ENCODE data around the gene CYP46A1. TPM values are rescaled to one million over a fixed set of nuclear protein-coding genes. Genes with fewer than 3 reads are reported as not detected.

The CYP46A1 gene
- total RNA-seq, 1 experiment from 2014 or later, result not detected

- intact Hi-C loops (cut with micrococcal nuclease; ENCODE audit: unreplicated experiment), result no loop called here
- H3K27me3 ChIP-seq (ENCODE audit: insufficient read depth, low read depth), result no peaks in the 10 kb centered on the region
- TF ChIP-seq, protein P1, sequence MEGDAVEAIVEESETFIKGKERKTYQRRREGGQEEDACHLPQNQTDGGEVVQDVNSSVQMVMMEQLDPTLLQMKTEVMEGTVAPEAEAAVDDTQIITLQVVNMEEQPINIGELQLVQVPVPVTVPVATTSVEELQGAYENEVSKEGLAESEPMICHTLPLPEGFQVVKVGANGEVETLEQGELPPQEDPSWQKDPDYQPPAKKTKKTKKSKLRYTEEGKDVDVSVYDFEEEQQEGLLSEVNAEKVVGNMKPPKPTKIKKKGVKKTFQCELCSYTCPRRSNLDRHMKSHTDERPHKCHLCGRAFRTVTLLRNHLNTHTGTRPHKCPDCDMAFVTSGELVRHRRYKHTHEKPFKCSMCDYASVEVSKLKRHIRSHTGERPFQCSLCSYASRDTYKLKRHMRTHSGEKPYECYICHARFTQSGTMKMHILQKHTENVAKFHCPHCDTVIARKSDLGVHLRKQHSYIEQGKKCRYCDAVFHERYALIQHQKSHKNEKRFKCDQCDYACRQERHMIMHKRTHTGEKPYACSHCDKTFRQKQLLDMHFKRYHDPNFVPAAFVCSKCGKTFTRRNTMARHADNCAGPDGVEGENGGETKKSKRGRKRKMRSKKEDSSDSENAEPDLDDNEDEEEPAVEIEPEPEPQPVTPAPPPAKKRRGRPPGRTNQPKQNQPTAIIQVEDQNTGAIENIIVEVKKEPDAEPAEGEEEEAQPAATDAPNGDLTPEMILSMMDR (conservative IDR thresholded peaks at IDR 0.05), result no peak
- no peak for TF ChIP-seq EZH2 (IDR thresholded peaks at IDR 0.05; ENCODE audit: low read depth)
- no peak overlapping the region for H3K4me2 ChIP-seq
- no peaks in the 10 kb centered on the region for H3K79me2 ChIP-seq (ENCODE audit: low read depth)
- H4K20me1 ChIP-seq (ENCODE audit: insufficient read depth), result no peaks in the 10 kb centered on the region
- no peak for DNase-seq
- BruUV-seq (replicated peaks), result no TSS peak
- H3K9me3 ChIP-seq (ENCODE audit: insufficient read depth, low read depth), result no peaks in the 10 kb centered on the region
- no peaks in the 10 kb centered on the region for H3K36me3 ChIP-seq (ENCODE audit: low read depth)
- no peak overlapping the region for H3K27ac ChIP-seq
- no peak overlapping the region for H2AFZ ChIP-seq
- no peak overlapping the region for H3K4me3 ChIP-seq
- ChIA-PET CTCF (no interaction called here), POLR2A (ENCODE audit: unreplicated experiment) (no interaction called here)
- H3K4me1 ChIP-seq (replicated peaks; ENCODE audit: insufficient read depth), result no peaks in the 10 kb centered on the region
- no peaks in the 10 kb centered on the region for H3F3A ChIP-seq (ENCODE audit: insufficient read depth, low read depth)
- H3K9me2 ChIP-seq (ENCODE audit: insufficient read depth), result no peaks in the 10 kb centered on the region
Observed at GRCh38 chr14:99649643-99650042, 34.5 kb upstream of the CYP46A1 start.

GRCh38 chr14:99650189-99650588, 33.9 kb upstream of the CYP46A1 start:
- POLR2A ChIA-PET (ENCODE audit: unreplicated experiment), result no interaction called here
- no peaks in the 10 kb centered on the region for H3K9me3 ChIP-seq (ENCODE audit: insufficient read depth, low read depth)
- CTCF ChIA-PET, result no interaction called here
- intact Hi-C loops (cut with micrococcal nuclease; ENCODE audit: unreplicated experiment), result no loop called here
- TF ChIP-seq, protein P1 (conservative IDR thresholded peaks at IDR 0.05), result no peak
- no peak for TF ChIP-seq EZH2 (IDR thresholded peaks at IDR 0.05; ENCODE audit: low read depth)
- no peaks in the 10 kb centered on the region for H3F3A ChIP-seq (ENCODE audit: insufficient read depth, low read depth)
- H3K27me3 ChIP-seq (ENCODE audit: insufficient read depth, low read depth), result no peaks in the 10 kb centered on the region
- BruUV-seq (replicated peaks), result no TSS peak
- H3K4me1 ChIP-seq (replicated peaks; ENCODE audit: insufficient read depth), result no peaks in the 10 kb centered on the region
- DNase-seq, result no peak
- no peak overlapping the region for H3K27ac ChIP-seq
- no peaks in the 10 kb centered on the region for H3K36me3 ChIP-seq (ENCODE audit: low read depth)
- no peaks in the 10 kb centered on the region for H3K79me2 ChIP-seq (ENCODE audit: low read depth)
- H2AFZ ChIP-seq, result no peak overlapping the region
- no peaks in the 10 kb centered on the region for H4K20me1 ChIP-seq (ENCODE audit: insufficient read depth)
- H3K9me2 ChIP-seq (ENCODE audit: insufficient read depth), result no peaks in the 10 kb centered on the region
- H3K4me2 ChIP-seq, result no peak overlapping the region
- H3K4me3 ChIP-seq, result no peak overlapping the region

DNA sequence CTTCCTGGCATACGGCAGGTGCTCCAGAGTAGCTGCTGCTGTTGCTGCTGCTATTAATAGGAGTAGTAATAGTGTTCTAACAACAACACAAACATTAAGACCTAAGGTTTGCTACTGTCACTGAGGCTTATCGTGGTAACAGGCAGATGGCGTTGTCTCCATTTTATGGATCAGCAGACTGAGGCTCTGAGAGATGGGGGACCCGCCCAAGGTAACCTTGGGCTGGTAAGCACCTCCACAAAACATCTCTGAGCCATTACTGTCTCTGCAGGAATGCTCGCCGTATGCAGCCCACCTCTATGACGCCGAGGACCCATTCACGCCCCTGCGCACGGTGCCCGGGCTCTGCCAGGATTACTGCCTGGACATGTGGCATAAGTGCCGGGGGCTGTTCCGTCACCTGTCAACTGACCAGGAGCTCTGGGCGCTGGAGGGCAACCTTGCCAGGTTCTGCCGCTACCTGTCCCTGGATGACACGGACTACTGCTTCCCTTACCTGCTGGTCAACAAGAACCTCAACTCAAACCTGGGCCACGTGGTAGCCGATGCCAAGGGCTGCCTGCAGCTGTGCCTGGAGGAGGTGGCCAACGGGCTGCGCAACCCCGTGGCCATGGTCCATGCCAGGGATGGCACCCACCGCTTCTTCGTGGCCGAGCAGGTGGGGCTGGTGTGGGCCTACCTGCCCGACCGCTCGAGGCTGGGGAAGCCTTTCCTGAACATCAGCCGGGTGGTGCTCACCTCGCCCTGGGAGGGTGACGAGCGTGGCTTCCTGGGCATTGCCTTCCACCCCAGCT, 31.9 kb upstream of the CYP46A1 start:
- Histone ChIP-seq H3K4me3 (no peak overlapping the region), H4K20me1 (ENCODE audit: insufficient read depth) (no peaks in the 10 kb centered on the region), H2AFZ (no peak overlapping the region), H3K9me2 (ENCODE audit: insufficient read depth) (no peaks in the 10 kb centered on the region), H3K27ac (no peak overlapping the region), H3F3A (ENCODE audit: insufficient read depth, low read depth) (no peaks in the 10 kb centered on the region), H3K36me3 (ENCODE audit: low read depth) (no peaks in the 10 kb centered on the region), H3K4me2 (no peak overlapping the region), H3K27me3 (ENCODE audit: insufficient read depth, low read depth) (0 out of 2 replicates have a peak, but pooled peaks cover 3% of the 10 kb centered on the region), H3K79me2 (ENCODE audit: low read depth) (no peaks in the 10 kb centered on the region), H3K4me1 (replicated peaks; ENCODE audit: insufficient read depth) (no peaks in the 10 kb centered on the region), H3K9me3 (ENCODE audit: insufficient read depth, low read depth) (no peaks in the 10 kb centered on the region)
- ChIA-PET CTCF (no interaction called here), POLR2A (ENCODE audit: unreplicated experiment) (no interaction called here)
- intact Hi-C loops (cut with micrococcal nuclease; ENCODE audit: unreplicated experiment), result no loop called here
- DNase-seq, result no peak
- TF ChIP-seq EZH2 (IDR thresholded peaks at IDR 0.05; ENCODE audit: low read depth), result no peak
- TF ChIP-seq, protein P1 (conservative IDR thresholded peaks at IDR 0.05), result no peak
- BruUV-seq (replicated peaks), result no TSS peak
